ENCODE results near the gene BBX.

Gene BBX

GRCh38 chr3:107661447-107662123 lies 138.8 kb downstream of the BBX start:
- no peak for TF ChIP-seq TAF1 (IDR thresholded peaks at IDR 0.05; ENCODE audit: borderline replicate concordance, insufficient read depth, low read length)
- no peak for TF ChIP-seq REST (IDR thresholded peaks at IDR 0.05; ENCODE audit: insufficient read depth in 1 of 2, low read depth in 2 of 2, low read length in 2 of 2)
- TF ChIP-seq SIN3A (IDR thresholded peaks at IDR 0.05; ENCODE audit: borderline replicate concordance, insufficient read depth, low read length) = no peak
- no peak for TF ChIP-seq FOXP2 (optimal IDR thresholded peaks at IDR 0.05; ENCODE audit: borderline replicate concordance, extremely low read depth, extremely low read length, insufficient read depth)
- no peak for TF ChIP-seq POLR2AphosphoS5 (IDR thresholded peaks at IDR 0.05; ENCODE audit: low read depth, low read length)

- TF ChIP-seq POLR2AphosphoS5 (IDR thresholded peaks at IDR 0.05; ENCODE audit: low read depth, low read length) (no peak), SIN3A (IDR thresholded peaks at IDR 0.05; ENCODE audit: borderline replicate concordance, insufficient read depth, low read length) (no peak), TAF1 (IDR thresholded peaks at IDR 0.05; ENCODE audit: borderline replicate concordance, insufficient read depth, low read length) (no peak), REST (IDR thresholded peaks at IDR 0.05; ENCODE audit: insufficient read depth in 1 of 2, low read depth in 2 of 2, low read length in 2 of 2) (no peak), FOXP2 (optimal IDR thresholded peaks at IDR 0.05; ENCODE audit: borderline replicate concordance, extremely low read depth, extremely low read length, insufficient read depth) (no peak)
These were observed 139.4 kb downstream of the BBX start for GRCh38 chr3:107662124-107662507.

GRCh38 chr3:107662586-107662985 lies 139.8 kb downstream of the BBX start:
- TF ChIP-seq TAF1 (IDR thresholded peaks at IDR 0.05; ENCODE audit: borderline replicate concordance, insufficient read depth, low read length) (no peak), POLR2AphosphoS5 (IDR thresholded peaks at IDR 0.05; ENCODE audit: low read depth, low read length) (no peak), REST (IDR thresholded peaks at IDR 0.05; ENCODE audit: insufficient read depth in 1 of 2, low read depth in 2 of 2, low read length in 2 of 2) (no peak), SIN3A (IDR thresholded peaks at IDR 0.05; ENCODE audit: borderline replicate concordance, insufficient read depth, low read length) (no peak), FOXP2 (optimal IDR thresholded peaks at IDR 0.05; ENCODE audit: borderline replicate concordance, extremely low read depth, extremely low read length, insufficient read depth) (no peak)

- TF ChIP-seq TAF1 (IDR thresholded peaks at IDR 0.05; ENCODE audit: borderline replicate concordance, insufficient read depth, low read length) (no peak), POLR2AphosphoS5 (IDR thresholded peaks at IDR 0.05; ENCODE audit: low read depth, low read length) (no peak), SIN3A (IDR thresholded peaks at IDR 0.05; ENCODE audit: borderline replicate concordance, insufficient read depth, low read length) (no peak), REST (IDR thresholded peaks at IDR 0.05; ENCODE audit: insufficient read depth in 1 of 2, low read depth in 2 of 2, low read length in 2 of 2) (no peak), FOXP2 (optimal IDR thresholded peaks at IDR 0.05; ENCODE audit: borderline replicate concordance, extremely low read depth, extremely low read length, insufficient read depth) (no peak)
These were observed 140.5 kb downstream of the BBX start for GRCh38 chr3:107663266-107663665.

All from PFSK-1 (cell line).